NT2/D1 (cell line): ENCODE measurements around the gene TM9SF4.

Source experiments
- SUZ12 ChIP-seq: IDR thresholded peaks from 2 replicates; pipeline ENCODE4 v1.6.1; 2011; ENCODE audit not compliant: insufficient read length, insufficient read depth; ENCODE audit errors: extremely low read depth
- YY1 ChIP-seq: IDR thresholded peaks from 2 replicates; pipeline ENCODE4 v1.6.1; 2011; ENCODE audit not compliant: insufficient read length, insufficient read depth
- ZNF274 ChIP-seq: IDR thresholded peaks from 2 replicates; pipeline ENCODE4 v1.6.1; 2011; ENCODE audit warnings: mild to moderate bottlenecking, low read depth, low read length

- TF ChIP-seq SUZ12 (no peak), ZNF274 (no peak), YY1 (no peak)
These were observed 26.0 kb upstream of the TM9SF4 start for GRCh38 chr20:32083469-32083868.
